ENCODE measurements around the gene AIDA. TPM values are rescaled to one million over a fixed set of nuclear protein-coding genes. Genes with fewer than 3 reads are reported as not detected.

The AIDA gene
- total and polyA plus RNA-seq, 2 experiments from 2014 or later: 51.1 to 103 TPM

DNA sequence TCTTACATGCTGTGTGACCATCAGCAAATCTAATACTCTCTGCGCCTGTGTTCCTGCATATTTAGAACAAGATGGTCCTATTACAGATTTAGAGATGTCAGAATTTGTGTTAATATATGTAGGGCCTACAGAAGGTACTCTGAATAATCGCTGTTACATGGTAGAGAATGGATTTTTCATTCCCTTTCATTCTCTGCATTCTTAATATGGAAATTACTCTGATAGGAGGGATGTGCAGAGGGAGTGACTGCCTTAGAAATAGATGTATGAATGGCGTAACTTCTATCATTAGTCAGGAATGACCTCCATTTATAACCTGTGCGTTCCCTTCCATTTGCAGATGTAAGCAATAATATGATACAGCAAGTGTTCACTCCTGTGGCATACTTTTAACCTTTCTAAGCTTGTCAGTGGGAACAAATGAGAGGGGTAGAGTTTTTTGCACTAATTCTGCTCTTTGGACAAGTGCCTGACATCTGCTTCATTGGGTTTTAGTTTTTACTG lies 48.8 kb downstream of the AIDA start:
- peaks cover 67% of the 10 kb centered on the region for H3K36me3 ChIP-seq (ENCODE audit: insufficient read depth)
- H3K79me2 ChIP-seq (replicated peaks; ENCODE audit: insufficient read depth): no peaks in the 10 kb centered on the region
- no peak overlapping the region for H3K4me2 ChIP-seq
- ATAC-seq (no peak), DNase-seq (ENCODE audit: low spot score) (no peak)
- no peak overlapping the region for H2AFZ ChIP-seq
- peaks cover 3% of the 10 kb centered on the region for H4K20me1 ChIP-seq (replicated peaks; ENCODE audit: insufficient read depth)
- H3K27ac Mint-ChIP-seq: no peak overlapping the region
- no peak overlapping the region for H3K27ac ChIP-seq (ENCODE audit: low read depth)
- no peaks in the 10 kb centered on the region for H3F3A ChIP-seq (replicated peaks; ENCODE audit: low read depth)
- no peaks in the 10 kb centered on the region for H3K9me2 ChIP-seq (ENCODE audit: insufficient read depth)
- TF ChIP-seq ZNF114 (CRISPR knock-in tag; IDR thresholded peaks at IDR 0.05) (no peak), NANOG (IDR thresholded peaks at IDR 0.05; ENCODE audit: borderline replicate concordance) (no peak), POLR2AphosphoS5 (IDR thresholded peaks at IDR 0.05; ENCODE audit: low read depth) (no peak), EZH2 (IDR thresholded peaks at IDR 0.05; ENCODE audit: low read depth, unreplicated experiment) (no peak), CREB1 (CRISPR knock-in tag; IDR thresholded peaks at IDR 0.05; ENCODE audit: low read depth) (no peak), ZNF331 (CRISPR knock-in tag; IDR thresholded peaks at IDR 0.05; ENCODE audit: low read depth) (no peak), STAT1 (IDR thresholded peaks at IDR 0.05; ENCODE audit: unreplicated experiment) (no peak), JUNB (IDR thresholded peaks at IDR 0.05; ENCODE audit: unreplicated experiment) (no peak), EZH2phosphoT487 (IDR thresholded peaks at IDR 0.05; ENCODE audit: unreplicated experiment) (no peak)
- TF ChIP-seq, protein P1, sequence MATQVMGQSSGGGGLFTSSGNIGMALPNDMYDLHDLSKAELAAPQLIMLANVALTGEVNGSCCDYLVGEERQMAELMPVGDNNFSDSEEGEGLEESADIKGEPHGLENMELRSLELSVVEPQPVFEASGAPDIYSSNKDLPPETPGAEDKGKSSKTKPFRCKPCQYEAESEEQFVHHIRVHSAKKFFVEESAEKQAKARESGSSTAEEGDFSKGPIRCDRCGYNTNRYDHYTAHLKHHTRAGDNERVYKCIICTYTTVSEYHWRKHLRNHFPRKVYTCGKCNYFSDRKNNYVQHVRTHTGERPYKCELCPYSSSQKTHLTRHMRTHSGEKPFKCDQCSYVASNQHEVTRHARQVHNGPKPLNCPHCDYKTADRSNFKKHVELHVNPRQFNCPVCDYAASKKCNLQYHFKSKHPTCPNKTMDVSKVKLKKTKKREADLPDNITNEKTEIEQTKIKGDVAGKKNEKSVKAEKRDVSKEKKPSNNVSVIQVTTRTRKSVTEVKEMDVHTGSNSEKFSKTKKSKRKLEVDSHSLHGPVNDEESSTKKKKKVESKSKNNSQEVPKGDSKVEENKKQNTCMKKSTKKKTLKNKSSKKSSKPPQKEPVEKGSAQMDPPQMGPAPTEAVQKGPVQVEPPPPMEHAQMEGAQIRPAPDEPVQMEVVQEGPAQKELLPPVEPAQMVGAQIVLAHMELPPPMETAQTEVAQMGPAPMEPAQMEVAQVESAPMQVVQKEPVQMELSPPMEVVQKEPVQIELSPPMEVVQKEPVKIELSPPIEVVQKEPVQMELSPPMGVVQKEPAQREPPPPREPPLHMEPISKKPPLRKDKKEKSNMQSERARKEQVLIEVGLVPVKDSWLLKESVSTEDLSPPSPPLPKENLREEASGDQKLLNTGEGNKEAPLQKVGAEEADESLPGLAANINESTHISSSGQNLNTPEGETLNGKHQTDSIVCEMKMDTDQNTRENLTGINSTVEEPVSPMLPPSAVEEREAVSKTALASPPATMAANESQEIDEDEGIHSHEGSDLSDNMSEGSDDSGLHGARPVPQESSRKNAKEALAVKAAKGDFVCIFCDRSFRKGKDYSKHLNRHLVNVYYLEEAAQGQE (IDR thresholded peaks at IDR 0.05; ENCODE audit: unreplicated experiment): no peak
- TF ChIP-seq, protein P2, sequence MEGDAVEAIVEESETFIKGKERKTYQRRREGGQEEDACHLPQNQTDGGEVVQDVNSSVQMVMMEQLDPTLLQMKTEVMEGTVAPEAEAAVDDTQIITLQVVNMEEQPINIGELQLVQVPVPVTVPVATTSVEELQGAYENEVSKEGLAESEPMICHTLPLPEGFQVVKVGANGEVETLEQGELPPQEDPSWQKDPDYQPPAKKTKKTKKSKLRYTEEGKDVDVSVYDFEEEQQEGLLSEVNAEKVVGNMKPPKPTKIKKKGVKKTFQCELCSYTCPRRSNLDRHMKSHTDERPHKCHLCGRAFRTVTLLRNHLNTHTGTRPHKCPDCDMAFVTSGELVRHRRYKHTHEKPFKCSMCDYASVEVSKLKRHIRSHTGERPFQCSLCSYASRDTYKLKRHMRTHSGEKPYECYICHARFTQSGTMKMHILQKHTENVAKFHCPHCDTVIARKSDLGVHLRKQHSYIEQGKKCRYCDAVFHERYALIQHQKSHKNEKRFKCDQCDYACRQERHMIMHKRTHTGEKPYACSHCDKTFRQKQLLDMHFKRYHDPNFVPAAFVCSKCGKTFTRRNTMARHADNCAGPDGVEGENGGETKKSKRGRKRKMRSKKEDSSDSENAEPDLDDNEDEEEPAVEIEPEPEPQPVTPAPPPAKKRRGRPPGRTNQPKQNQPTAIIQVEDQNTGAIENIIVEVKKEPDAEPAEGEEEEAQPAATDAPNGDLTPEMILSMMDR (conservative IDR thresholded peaks at IDR 0.05; ENCODE audit: low read depth in 2 of 2): no peak
- TF ChIP-seq, protein P3, sequence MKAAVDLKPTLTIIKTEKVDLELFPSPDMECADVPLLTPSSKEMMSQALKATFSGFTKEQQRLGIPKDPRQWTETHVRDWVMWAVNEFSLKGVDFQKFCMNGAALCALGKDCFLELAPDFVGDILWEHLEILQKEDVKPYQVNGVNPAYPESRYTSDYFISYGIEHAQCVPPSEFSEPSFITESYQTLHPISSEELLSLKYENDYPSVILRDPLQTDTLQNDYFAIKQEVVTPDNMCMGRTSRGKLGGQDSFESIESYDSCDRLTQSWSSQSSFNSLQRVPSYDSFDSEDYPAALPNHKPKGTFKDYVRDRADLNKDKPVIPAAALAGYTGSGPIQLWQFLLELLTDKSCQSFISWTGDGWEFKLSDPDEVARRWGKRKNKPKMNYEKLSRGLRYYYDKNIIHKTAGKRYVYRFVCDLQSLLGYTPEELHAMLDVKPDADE (IDR thresholded peaks at IDR 0.05): no peak
- TF ChIP-seq, protein P4, sequence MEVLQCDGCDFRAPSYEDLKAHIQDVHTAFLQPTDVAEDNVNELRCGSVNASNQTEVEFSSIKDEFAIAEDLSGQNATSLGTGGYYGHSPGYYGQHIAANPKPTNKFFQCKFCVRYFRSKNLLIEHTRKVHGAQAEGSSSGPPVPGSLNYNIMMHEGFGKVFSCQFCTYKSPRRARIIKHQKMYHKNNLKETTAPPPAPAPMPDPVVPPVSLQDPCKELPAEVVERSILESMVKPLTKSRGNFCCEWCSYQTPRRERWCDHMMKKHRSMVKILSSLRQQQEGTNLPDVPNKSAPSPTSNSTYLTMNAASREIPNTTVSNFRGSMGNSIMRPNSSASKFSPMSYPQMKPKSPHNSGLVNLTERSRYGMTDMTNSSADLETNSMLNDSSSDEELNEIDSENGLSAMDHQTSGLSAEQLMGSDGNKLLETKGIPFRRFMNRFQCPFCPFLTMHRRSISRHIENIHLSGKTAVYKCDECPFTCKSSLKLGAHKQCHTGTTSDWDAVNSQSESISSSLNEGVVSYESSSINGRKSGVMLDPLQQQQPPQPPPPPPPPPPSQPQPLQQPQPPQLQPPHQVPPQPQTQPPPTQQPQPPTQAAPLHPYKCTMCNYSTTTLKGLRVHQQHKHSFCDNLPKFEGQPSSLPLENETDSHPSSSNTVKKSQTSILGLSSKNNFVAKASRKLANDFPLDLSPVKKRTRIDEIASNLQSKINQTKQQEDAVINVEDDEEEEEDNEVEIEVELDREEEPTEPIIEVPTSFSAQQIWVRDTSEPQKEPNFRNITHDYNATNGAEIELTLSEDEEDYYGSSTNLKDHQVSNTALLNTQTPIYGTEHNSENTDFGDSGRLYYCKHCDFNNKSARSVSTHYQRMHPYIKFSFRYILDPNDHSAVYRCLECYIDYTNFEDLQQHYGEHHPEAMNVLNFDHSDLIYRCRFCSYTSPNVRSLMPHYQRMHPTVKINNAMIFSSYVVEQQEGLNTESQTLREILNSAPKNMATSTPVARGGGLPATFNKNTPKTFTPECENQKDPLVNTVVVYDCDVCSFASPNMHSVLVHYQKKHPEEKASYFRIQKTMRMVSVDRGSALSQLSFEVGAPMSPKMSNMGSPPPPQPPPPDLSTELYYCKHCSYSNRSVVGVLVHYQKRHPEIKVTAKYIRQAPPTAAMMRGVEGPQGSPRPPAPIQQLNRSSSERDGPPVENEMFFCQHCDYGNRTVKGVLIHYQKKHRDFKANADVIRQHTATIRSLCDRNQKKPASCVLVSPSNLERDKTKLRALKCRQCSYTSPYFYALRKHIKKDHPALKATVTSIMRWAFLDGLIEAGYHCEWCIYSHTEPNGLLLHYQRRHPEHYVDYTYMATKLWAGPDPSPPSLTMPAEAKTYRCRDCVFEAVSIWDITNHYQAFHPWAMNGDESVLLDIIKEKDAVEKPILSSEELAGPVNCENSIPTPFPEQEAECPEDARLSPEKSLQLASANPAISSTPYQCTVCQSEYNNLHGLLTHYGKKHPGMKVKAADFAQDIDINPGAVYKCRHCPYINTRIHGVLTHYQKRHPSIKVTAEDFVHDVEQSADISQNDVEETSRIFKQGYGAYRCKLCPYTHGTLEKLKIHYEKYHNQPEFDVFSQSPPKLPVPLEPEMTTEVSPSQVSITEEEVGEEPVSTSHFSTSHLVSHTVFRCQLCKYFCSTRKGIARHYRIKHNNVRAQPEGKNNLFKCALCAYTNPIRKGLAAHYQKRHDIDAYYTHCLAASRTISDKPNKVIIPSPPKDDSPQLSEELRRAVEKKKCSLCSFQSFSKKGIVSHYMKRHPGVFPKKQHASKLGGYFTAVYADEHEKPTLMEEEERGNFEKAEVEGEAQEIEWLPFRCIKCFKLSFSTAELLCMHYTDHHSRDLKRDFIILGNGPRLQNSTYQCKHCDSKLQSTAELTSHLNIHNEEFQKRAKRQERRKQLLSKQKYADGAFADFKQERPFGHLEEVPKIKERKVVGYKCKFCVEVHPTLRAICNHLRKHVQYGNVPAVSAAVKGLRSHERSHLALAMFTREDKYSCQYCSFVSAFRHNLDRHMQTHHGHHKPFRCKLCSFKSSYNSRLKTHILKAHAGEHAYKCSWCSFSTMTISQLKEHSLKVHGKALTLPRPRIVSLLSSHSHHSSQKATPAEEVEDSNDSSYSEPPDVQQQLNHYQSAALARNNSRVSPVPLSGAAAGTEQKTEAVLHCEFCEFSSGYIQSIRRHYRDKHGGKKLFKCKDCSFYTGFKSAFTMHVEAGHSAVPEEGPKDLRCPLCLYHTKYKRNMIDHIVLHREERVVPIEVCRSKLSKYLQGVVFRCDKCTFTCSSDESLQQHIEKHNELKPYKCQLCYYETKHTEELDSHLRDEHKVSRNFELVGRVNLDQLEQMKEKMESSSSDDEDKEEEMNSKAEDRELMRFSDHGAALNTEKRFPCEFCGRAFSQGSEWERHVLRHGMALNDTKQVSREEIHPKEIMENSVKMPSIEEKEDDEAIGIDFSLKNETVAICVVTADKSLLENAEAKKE (CRISPR knock-in tag; IDR thresholded peaks at IDR 0.05): no peak
- H3K4me3 ChIP-seq: no peak overlapping the region
- no peaks in the 10 kb centered on the region for H3K4me1 ChIP-seq (ENCODE audit: insufficient read depth)
- no peaks in the 10 kb centered on the region for H3K4me1 Mint-ChIP-seq
- no peaks in the 10 kb centered on the region for H3K27me3 ChIP-seq (ENCODE audit: insufficient read depth)
- peaks cover 2% of the 10 kb centered on the region for H3K27me3 Mint-ChIP-seq (ENCODE audit: insufficient read depth, low read depth, poor library complexity)
- H3K9me3 Mint-ChIP-seq: no peaks in the 10 kb centered on the region
- H3K36me3 Mint-ChIP-seq (ENCODE audit: low read depth): peaks cover 72% of the 10 kb centered on the region
- H3K4me3 Mint-ChIP-seq: no peak overlapping the region

Data from GM23338 (cell line).